HepG2 (cell line): ENCODE measurements around the gene HLA-DOA. TPM values are rescaled to one million over a fixed set of nuclear protein-coding genes. Genes with fewer than 3 reads are reported as not detected.

Source experiments
- CBX1 ChIP-seq: IDR thresholded peaks from one replicate; pipeline ENCODE4 v1.6.1; 2016; ENCODE audit warnings: antibody characterized with exemption, low read depth
- FOXK1 ChIP-seq: sonication (generic); formaldehyde crosslinking; IDR thresholded peaks from 2 replicates; pipeline ENCODE4 v1.4.0; 2020; ENCODE audit warnings: low read depth, missing genetic modification reagents, borderline replicate concordance
- GTF2F1 ChIP-seq: fragments of 150-350 bp; IDR thresholded peaks from 2 replicates; pipeline ENCODE4 v1.6.1; 2014; ENCODE audit warnings: low read length
- MAX ChIP-seq: IDR thresholded peaks from 2 replicates; pipeline ENCODE4 v1.6.1; 2012; ENCODE audit warnings: inconsistent platforms
- MED8 ChIP-seq: sonication (generic); formaldehyde crosslinking; IDR thresholded peaks from 2 replicates; pipeline ENCODE4 v1.8.1; 2023; ENCODE audit warnings: mild to moderate bottlenecking, missing genetic modification reagents; ENCODE audit not compliant: insufficient replicate concordance
- MEIS1 ChIP-seq: sonication (generic); formaldehyde crosslinking; IDR thresholded peaks from 2 replicates; pipeline ENCODE4 v1.9.0; 2021; ENCODE audit warnings: mild to moderate bottlenecking, missing genetic modification reagents, moderate library complexity, borderline replicate concordance
- SAFB2 ChIP-seq: sonication (generic); formaldehyde crosslinking; IDR thresholded peaks from 2 replicates; pipeline ENCODE4 v1.5.1; 2020; ENCODE audit warnings: missing genetic modification reagents, low read depth, mild to moderate bottlenecking, borderline replicate concordance
- SKIL ChIP-seq: sonication (generic); formaldehyde crosslinking; IDR thresholded peaks from 2 replicates; pipeline ENCODE4 v1.8.0; 2022; ENCODE audit warnings: missing genetic modification reagents, mild to moderate bottlenecking, moderate library complexity, borderline replicate concordance
- SNAPC2 ChIP-seq: sonication (generic); formaldehyde crosslinking; IDR thresholded peaks from 2 replicates; pipeline ENCODE4 v1.8.1; 2022; ENCODE audit warnings: mild to moderate bottlenecking, missing genetic modification reagents
- U2AF2 ChIP-seq: fragments of 200-400 bp; formaldehyde crosslinking; IDR thresholded peaks from 2 replicates; pipeline ENCODE4 v1.6.1; 2017; ENCODE audit warnings: low read depth, mild to moderate bottlenecking, low read length
- ZBTB42 ChIP-seq: sonication (generic); formaldehyde crosslinking; IDR thresholded peaks from 2 replicates; pipeline ENCODE4 v1.5.0; 2020; ENCODE audit warnings: mild to moderate bottlenecking, missing genetic modification reagents
- ZNF280B ChIP-seq: sonication (generic); formaldehyde crosslinking; IDR thresholded peaks from 2 replicates; pipeline ENCODE4 v1.5.0; 2020; ENCODE audit warnings: missing genetic modification reagents, mild to moderate bottlenecking, borderline replicate concordance
- ZNF331 ChIP-seq: sonication (generic); formaldehyde crosslinking; IDR thresholded peaks from 2 replicates; pipeline ENCODE4 v1.4.0; 2020; ENCODE audit warnings: missing genetic modification reagents
- ZNF510 ChIP-seq: sonication (generic); formaldehyde crosslinking; IDR thresholded peaks from 2 replicates; pipeline ENCODE4 v1.4.0; 2020; ENCODE audit warnings: low read depth, mild to moderate bottlenecking, missing genetic modification reagents
- polyA plus RNA-seq, 8 experiments: library from polyadenylated mRNA; depleted of rRNA in 3 of 8; stranded (reverse) in 7 of 8; unstranded in 1 of 8; fragments of >200 nt; fragmentation: Illumina TruSeq in 4 of 8; extraction: Trizol in 4 of 8; gene quantifications; 2 replicates each; pipeline versions ENCODE4 v1.2.1 to v1.2.3, GENCODE V29; 2011 to 2016; ENCODE audit warnings: low read depth in 4 of 8, missing spikeins in 1 of 8, mixed read lengths in 1 of 8; ENCODE audit not compliant: insufficient read depth in 1 of 8
- total RNA-seq, 5 experiments: library from RNA; depleted of rRNA; stranded (reverse); fragments of >200 nt; fragmentation: Illumina TruSeq; extraction: Trizol; gene quantifications; 2 replicates each; pipeline ENCODE4 v1.2.3, GENCODE V29; 2016; ENCODE audit warnings: low read depth in 1 of 5
- TF ChIP-seq, protein P1 (sequence below): sonication (generic); formaldehyde crosslinking; IDR thresholded peaks from 2 replicates; pipeline ENCODE4 v1.5.1; 2020; ENCODE audit warnings: mild to moderate bottlenecking, missing genetic modification reagents, moderate library complexity
- TF ChIP-seq, protein P2 (sequence below): IDR thresholded peaks from 2 replicates; pipeline ENCODE4 v1.6.1; 2016; ENCODE audit warnings: missing compliant biosample characterization, missing genetic modification reagents, borderline replicate concordance
- TF ChIP-seq, protein P3 (sequence below): IDR thresholded peaks from 2 replicates; pipeline ENCODE4 v1.6.1; 2016; ENCODE audit warnings: missing biosample characterization, missing genetic modification reagents, low read depth
- TF ChIP-seq, protein P4 (sequence below): sonication (generic); formaldehyde crosslinking; IDR thresholded peaks from 2 replicates; pipeline ENCODE4 v1.5.0; 2020; ENCODE audit warnings: missing genetic modification reagents, mild to moderate bottlenecking, borderline replicate concordance

HLA-DOA gene
- total and polyA plus RNA-seq, 2 of the 13 experiments (the other 11 are each of a cell fraction or from before 2014, with no cell fraction given) = 0.03 to 0.09 TPM

- TF ChIP-seq ZNF280B (CRISPR knock-in tag) = no peak
- TF ChIP-seq, protein P1, sequence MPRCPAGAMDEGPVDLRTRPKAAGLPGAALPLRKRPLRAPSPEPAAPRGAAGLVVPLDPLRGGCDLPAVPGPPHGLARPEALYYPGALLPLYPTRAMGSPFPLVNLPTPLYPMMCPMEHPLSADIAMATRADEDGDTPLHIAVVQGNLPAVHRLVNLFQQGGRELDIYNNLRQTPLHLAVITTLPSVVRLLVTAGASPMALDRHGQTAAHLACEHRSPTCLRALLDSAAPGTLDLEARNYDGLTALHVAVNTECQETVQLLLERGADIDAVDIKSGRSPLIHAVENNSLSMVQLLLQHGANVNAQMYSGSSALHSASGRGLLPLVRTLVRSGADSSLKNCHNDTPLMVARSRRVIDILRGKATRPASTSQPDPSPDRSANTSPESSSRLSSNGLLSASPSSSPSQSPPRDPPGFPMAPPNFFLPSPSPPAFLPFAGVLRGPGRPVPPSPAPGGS (CRISPR knock-in tag) = peak; percentile 55
- TF ChIP-seq, protein P2, sequence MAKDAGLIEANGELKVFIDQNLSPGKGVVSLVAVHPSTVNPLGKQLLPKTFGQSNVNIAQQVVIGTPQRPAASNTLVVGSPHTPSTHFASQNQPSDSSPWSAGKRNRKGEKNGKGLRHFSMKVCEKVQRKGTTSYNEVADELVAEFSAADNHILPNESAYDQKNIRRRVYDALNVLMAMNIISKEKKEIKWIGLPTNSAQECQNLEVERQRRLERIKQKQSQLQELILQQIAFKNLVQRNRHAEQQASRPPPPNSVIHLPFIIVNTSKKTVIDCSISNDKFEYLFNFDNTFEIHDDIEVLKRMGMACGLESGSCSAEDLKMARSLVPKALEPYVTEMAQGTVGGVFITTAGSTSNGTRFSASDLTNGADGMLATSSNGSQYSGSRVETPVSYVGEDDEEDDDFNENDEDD = peak; percentile 96
- peak; percentile 98 for TF ChIP-seq CBX1
- TF ChIP-seq U2AF2 = no peak; the same call in 1 of the 2 replicates
- TF ChIP-seq MEIS1 (CRISPR knock-in tag) = 0 out of 2 replicates have a peak, but pooled peaks have one; percentile 71
- no peak for TF ChIP-seq MED8 (CRISPR knock-in tag)
- TF ChIP-seq SKIL (CRISPR knock-in tag) = peak; percentile 65
- peak; percentile 57; the same call in 1 of the 2 replicates for TF ChIP-seq FOXK1 (CRISPR knock-in tag)
- TF ChIP-seq SNAPC2 (CRISPR knock-in tag) = peak; percentile 59; the same call in 1 of the 2 replicates
- no peak for TF ChIP-seq SAFB2
- TF ChIP-seq ZNF331 (CRISPR knock-in tag) = no peak; the same call in 1 of the 2 replicates
- TF ChIP-seq, protein P3, sequence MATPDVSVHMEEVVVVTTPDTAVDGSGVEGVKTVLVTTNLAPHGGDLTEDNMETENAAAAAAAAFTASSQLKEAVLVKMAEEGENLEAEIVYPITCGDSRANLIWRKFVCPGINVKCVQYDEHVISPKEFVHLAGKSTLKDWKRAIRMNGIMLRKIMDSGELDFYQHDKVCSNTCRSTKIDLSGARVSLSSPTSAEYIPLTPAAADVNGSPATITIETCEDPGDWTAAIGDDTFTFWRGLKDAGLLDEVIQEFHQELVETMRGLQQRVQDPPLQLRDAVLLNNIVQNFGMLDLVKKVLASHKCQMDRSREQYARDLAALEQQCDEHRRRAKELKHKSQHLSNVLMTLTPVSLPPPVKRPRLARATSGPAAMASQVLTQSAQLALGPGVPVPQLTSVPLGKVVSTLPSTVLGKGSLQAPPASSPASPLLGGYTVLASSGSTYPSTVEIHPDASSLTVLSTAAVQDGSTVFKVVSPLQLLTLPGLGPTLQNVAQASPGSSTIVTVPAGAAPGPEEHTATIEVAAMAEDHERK (CRISPR knock-in tag) = 0 out of 2 replicates have a peak, but pooled peaks have one; percentile 38
- peak; percentile 99 for TF ChIP-seq GTF2F1
- TF ChIP-seq MAX = no peak
- no peak; the same call in 1 of the 2 replicates for TF ChIP-seq ZNF510
- TF ChIP-seq, protein P4, sequence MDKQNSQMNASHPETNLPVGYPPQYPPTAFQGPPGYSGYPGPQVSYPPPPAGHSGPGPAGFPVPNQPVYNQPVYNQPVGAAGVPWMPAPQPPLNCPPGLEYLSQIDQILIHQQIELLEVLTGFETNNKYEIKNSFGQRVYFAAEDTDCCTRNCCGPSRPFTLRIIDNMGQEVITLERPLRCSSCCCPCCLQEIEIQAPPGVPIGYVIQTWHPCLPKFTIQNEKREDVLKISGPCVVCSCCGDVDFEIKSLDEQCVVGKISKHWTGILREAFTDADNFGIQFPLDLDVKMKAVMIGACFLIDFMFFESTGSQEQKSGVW = no peak
- TF ChIP-seq ZBTB42 (CRISPR knock-in tag) = no peak; the same call in 1 of the 2 replicates
Measured at GRCh38 chr6:32971581-32972352, 37.6 kb downstream of the HLA-DOA start (continued).
